HepG2 (cell line): ENCODE results near the gene KATNA1. TPM values are rescaled to one million over a fixed set of nuclear protein-coding genes. Genes with fewer than 3 reads are reported as not detected.

Experiments
- ADNP ChIP-seq: sonication (generic); formaldehyde crosslinking; IDR thresholded peaks from 2 replicates; pipeline ENCODE4 v1.4.0; 2020; ENCODE audit warnings: missing genetic modification reagents
- ATF7-NPFF ChIP-seq: sonication (generic); formaldehyde crosslinking; IDR thresholded peaks from 2 replicates; pipeline ENCODE4 v1.8.1; 2023; ENCODE audit warnings: mild to moderate bottlenecking, low read depth, missing genetic modification reagents, moderate library complexity
- CCAR2 ChIP-seq: fragments of 200-400 bp; formaldehyde crosslinking; optimal IDR thresholded peaks from 2 replicates; pipeline ENCODE3; 2018; ENCODE audit warnings: low read depth, mild to moderate bottlenecking, low read length, moderate library complexity
- ETS1 ChIP-seq: sonication (generic); formaldehyde crosslinking; IDR thresholded peaks from 2 replicates; pipeline ENCODE4 v1.4.0; 2020; ENCODE audit warnings: missing genetic modification reagents
- HNF4G ChIP-seq, 2 experiments: sonication (generic) in 1 of 2; formaldehyde crosslinking in 1 of 2; IDR thresholded peaks; 2 replicates each; pipeline versions ENCODE4 v1.4.0 to v1.6.1; 2011 to 2020; ENCODE audit warnings: borderline replicate concordance in 2 of 2, low read depth in 2 of 2, mild to moderate bottlenecking in 2 of 2, low read length in 1 of 2, missing genetic modification reagents in 1 of 2, moderate library complexity in 1 of 2
- HNRNPLL ChIP-seq: fragments of 200-400 bp; formaldehyde crosslinking; IDR thresholded peaks from 2 replicates; pipeline ENCODE4 v1.6.1; 2017; ENCODE audit warnings: mild to moderate bottlenecking, low read depth, low read length; ENCODE audit not compliant: poor library complexity, severe bottlenecking
- KLF13 ChIP-seq: sonication (generic); formaldehyde crosslinking; IDR thresholded peaks from 2 replicates; pipeline ENCODE4 v1.4.0; 2020; ENCODE audit warnings: mild to moderate bottlenecking, missing genetic modification reagents
- NAIF1 ChIP-seq: sonication (generic); formaldehyde crosslinking; IDR thresholded peaks from 2 replicates; pipeline ENCODE4 v1.5.0; 2020; ENCODE audit warnings: mild to moderate bottlenecking, missing genetic modification reagents, borderline replicate concordance
- NONO ChIP-seq, 2 experiments: fragments of 450-650 bp in 1 of 2; sonication (generic) in 1 of 2; formaldehyde crosslinking in 1 of 2; IDR thresholded peaks in 1 of 2; conservative IDR thresholded peaks in 1 of 2; 2 replicates each; pipeline versions ENCODE4 v1.6.1 to v1.8.0; 2017 to 2022; ENCODE audit warnings: mild to moderate bottlenecking in 1 of 2, missing genetic modification reagents in 1 of 2, moderate library complexity in 1 of 2
- PPARG ChIP-seq: conservative IDR thresholded peaks from 2 replicates; pipeline ENCODE4 v1.6.1; 2016; ENCODE audit warnings: missing biosample characterization, missing genetic modification reagents
- RARG ChIP-seq: sonication (generic); formaldehyde crosslinking; IDR thresholded peaks from 2 replicates; pipeline ENCODE4 v1.4.0; 2020; ENCODE audit warnings: low read depth, mild to moderate bottlenecking, missing genetic modification reagents
- SNAPC4 ChIP-seq: sonication (generic); formaldehyde crosslinking; IDR thresholded peaks from 2 replicates; pipeline ENCODE4 v1.4.0; 2020; ENCODE audit warnings: mild to moderate bottlenecking, missing genetic modification reagents
- TBX3 ChIP-seq: fragments of 450-650 bp; IDR thresholded peaks from 2 replicates; pipeline ENCODE4 v1.6.1; 2017; ENCODE audit warnings: antibody characterized with exemption, mild to moderate bottlenecking, inconsistent platforms, borderline replicate concordance
- ZNF138 ChIP-seq: sonication (generic); formaldehyde crosslinking; IDR thresholded peaks from 2 replicates; pipeline ENCODE4 v1.5.0; 2020; ENCODE audit warnings: mild to moderate bottlenecking, low read depth, missing genetic modification reagents
- ZNF20 ChIP-seq: sonication (generic); formaldehyde crosslinking; IDR thresholded peaks from 2 replicates; pipeline ENCODE4 v1.4.0; 2020; ENCODE audit warnings: mild to moderate bottlenecking, moderate library complexity, missing genetic modification reagents
- ZNF24 ChIP-seq: fragments of 450-650 bp; IDR thresholded peaks from 2 replicates; pipeline ENCODE4 v1.6.1; 2017; ENCODE audit warnings: antibody characterized with exemption, mild to moderate bottlenecking
- ZNF790 ChIP-seq: sonication (generic); formaldehyde crosslinking; IDR thresholded peaks from 2 replicates; pipeline ENCODE4 v1.8.0; 2022; ENCODE audit warnings: missing genetic modification reagents, mild to moderate bottlenecking, borderline replicate concordance
- polyA plus RNA-seq, 8 experiments: library from polyadenylated mRNA; depleted of rRNA in 3 of 8; stranded (reverse) in 7 of 8; unstranded in 1 of 8; fragments of >200 nt; fragmentation: Illumina TruSeq in 4 of 8; extraction: Trizol in 4 of 8; gene quantifications; 2 replicates each; pipeline versions ENCODE4 v1.2.1 to v1.2.3, GENCODE V29; 2011 to 2016; ENCODE audit warnings: low read depth in 4 of 8, missing spikeins in 1 of 8, mixed read lengths in 1 of 8; ENCODE audit not compliant: insufficient read depth in 1 of 8
- total RNA-seq, 5 experiments: library from RNA; depleted of rRNA; stranded (reverse); fragments of >200 nt; fragmentation: Illumina TruSeq; extraction: Trizol; gene quantifications; 2 replicates each; pipeline ENCODE4 v1.2.3, GENCODE V29; 2016; ENCODE audit warnings: low read depth in 1 of 5
- TF ChIP-seq, protein P1 (sequence below): sonication (generic); formaldehyde crosslinking; IDR thresholded peaks from 2 replicates; pipeline ENCODE4 v1.5.0; 2020; ENCODE audit warnings: missing genetic modification reagents, mild to moderate bottlenecking, borderline replicate concordance
- TF ChIP-seq, protein P2 (sequence below): sonication (generic); formaldehyde crosslinking; IDR thresholded peaks from 2 replicates; pipeline ENCODE4 v1.4.0; 2020; ENCODE audit warnings: mild to moderate bottlenecking, low read depth, missing genetic modification reagents

KATNA1 gene
- total and polyA plus RNA-seq, 2 of the 13 experiments (the other 11 are each of a cell fraction or from before 2014, with no cell fraction given): 14.8 to 25.3 TPM

- TF ChIP-seq ETS1 (CRISPR knock-in tag) (no peak), ZNF24 (no peak), HNF4G (IDR thresholded peaks at IDR 0.05; ENCODE audit: borderline replicate concordance, low read depth, low read length) (no peak), HNF4G (CRISPR knock-in tag; IDR thresholded peaks at IDR 0.05; ENCODE audit: borderline replicate concordance, low read depth) (no peak), ZNF20 (CRISPR knock-in tag) (no peak), SNAPC4 (peak; percentile 56; the same call in 1 of the 2 replicates), KLF13 (CRISPR knock-in tag) (no peak), NAIF1 (CRISPR knock-in tag) (no peak), ADNP (CRISPR knock-in tag) (no peak), NONO (IDR thresholded peaks at IDR 0.05) (no peak), NONO (CRISPR knock-in tag; conservative IDR thresholded peaks at IDR 0.05) (no peak), ZNF790 (CRISPR knock-in tag) (no peak), TBX3 (no peak), ZNF138 (no peak), RARG (no peak), HNRNPLL (peak; percentile 21), CCAR2 (no peak), PPARG (CRISPR knock-in tag) (peak; percentile 15; the same call in 1 of the 2 replicates), ATF7-NPFF (no peak)
- TF ChIP-seq, protein P1, sequence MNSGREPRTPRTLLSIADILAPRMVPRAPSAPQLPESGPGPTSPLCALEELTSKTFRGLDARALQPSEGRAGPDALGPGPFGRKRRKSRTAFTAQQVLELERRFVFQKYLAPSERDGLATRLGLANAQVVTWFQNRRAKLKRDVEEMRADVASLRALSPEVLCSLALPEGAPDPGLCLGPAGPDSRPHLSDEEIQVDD (CRISPR knock-in tag): no peak
- TF ChIP-seq, protein P2, sequence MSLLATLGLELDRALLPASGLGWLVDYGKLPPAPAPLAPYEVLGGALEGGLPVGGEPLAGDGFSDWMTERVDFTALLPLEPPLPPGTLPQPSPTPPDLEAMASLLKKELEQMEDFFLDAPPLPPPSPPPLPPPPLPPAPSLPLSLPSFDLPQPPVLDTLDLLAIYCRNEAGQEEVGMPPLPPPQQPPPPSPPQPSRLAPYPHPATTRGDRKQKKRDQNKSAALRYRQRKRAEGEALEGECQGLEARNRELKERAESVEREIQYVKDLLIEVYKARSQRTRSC (CRISPR knock-in tag): no peak
These were observed 82.7 kb downstream of the KATNA1 start, which contains the start of gene GINM1 (continued) for GRCh38 chr6:149565527-149566409.
